Neuronal stem cell (in vitro differentiated cells): ENCODE measurements around the gene PHC2.

Source experiments
- DNase-seq: peaks from one replicate; pipeline ENCODE4 v3.0.0-alpha.2; 2013; ENCODE audit warnings: low spot score
- H2AFZ ChIP-seq: one replicate; pipeline ENCODE4 v1.6.1; 2013; ENCODE audit warnings: mild to moderate bottlenecking, low read length, inconsistent platforms
- H2AK5ac ChIP-seq: 2 replicates; pipeline ENCODE4 v1.6.1; 2013; ENCODE audit warnings: low read depth, mild to moderate bottlenecking, inconsistent platforms, low read length, moderate library complexity, mixed read lengths
- H2BK120ac ChIP-seq: 2 replicates; pipeline ENCODE4 v1.6.1; 2013; ENCODE audit warnings: low read depth, mild to moderate bottlenecking, inconsistent platforms, low read length, moderate library complexity, mixed read lengths
- H2BK12ac ChIP-seq: one replicate; pipeline ENCODE4 v1.6.1; 2013; ENCODE audit warnings: low read length, inconsistent platforms
- H2BK15ac ChIP-seq: 2 replicates; pipeline ENCODE4 v1.6.1; 2013; ENCODE audit warnings: mild to moderate bottlenecking, low read length, inconsistent platforms, mixed read lengths
- H2BK5ac ChIP-seq: one replicate; pipeline ENCODE4 v1.6.1; 2013; ENCODE audit warnings: inconsistent platforms, mild to moderate bottlenecking, low read length, moderate library complexity
- H3K14ac ChIP-seq: one replicate; pipeline ENCODE4 v1.6.1; 2013; ENCODE audit warnings: low read length, inconsistent platforms
- H3K18ac ChIP-seq: 2 replicates; pipeline ENCODE4 v1.6.1; 2013; ENCODE audit warnings: low read length, inconsistent platforms
- H3K23ac ChIP-seq: 2 replicates; pipeline ENCODE4 v1.6.1; 2013; ENCODE audit warnings: low read depth, mild to moderate bottlenecking, mixed read lengths, low read length, inconsistent platforms; ENCODE audit not compliant: poor library complexity
- H3K27ac ChIP-seq: replicated peaks from 3 replicates; pipeline ENCODE4 v1.5.1; 2013; ENCODE audit warnings: low read length, inconsistent platforms
- H3K27me3 ChIP-seq, 3 experiments: 2 replicates each; pipeline ENCODE4 v1.6.1; 2013; ENCODE audit warnings: low read length in 3 of 3, mild to moderate bottlenecking in 2 of 3, inconsistent platforms in 1 of 3, low read depth in 1 of 3, mixed read lengths in 1 of 3, moderate library complexity in 1 of 3; ENCODE audit not compliant: control insufficient read depth in 3 of 3, insufficient read depth in 3 of 3
- H3K36me3 ChIP-seq, 2 donors: replicated peaks in 1 of 2; 2 replicates each; pipeline ENCODE4 v1.6.1; 2013; ENCODE audit warnings: low read length in 2 of 2; ENCODE audit not compliant: control insufficient read depth in 2 of 2, insufficient read depth in 2 of 2
- H3K4ac ChIP-seq: 2 replicates; pipeline ENCODE4 v1.6.1; 2013; ENCODE audit warnings: inconsistent platforms, mild to moderate bottlenecking, low read length, moderate library complexity
- H3K4me1 ChIP-seq, 2 donors: 1 replicate in 1 of 2; 2 replicates in 1 of 2; pipeline ENCODE4 v1.6.1; 2013; ENCODE audit warnings: low read length in 2 of 2, low read depth in 1 of 2; ENCODE audit not compliant: control insufficient read depth in 2 of 2, insufficient read depth in 1 of 2
- H3K4me2 ChIP-seq: one replicate; pipeline ENCODE4 v1.6.1; 2013; ENCODE audit warnings: mild to moderate bottlenecking, low read length, inconsistent platforms; ENCODE audit not compliant: insufficient read depth, poor library complexity, severe bottlenecking
- H3K4me3 ChIP-seq, 2 donors: 2 replicates each; pipeline ENCODE4 v1.5.1; 2013; ENCODE audit warnings: low read length in 2 of 2, mild to moderate bottlenecking in 2 of 2, inconsistent platforms in 1 of 2, moderate library complexity in 1 of 2
- H3K79me1 ChIP-seq: one replicate; pipeline ENCODE4 v1.6.1; 2013; ENCODE audit warnings: low read depth, mild to moderate bottlenecking, inconsistent platforms, low read length, moderate library complexity
- H3K9ac ChIP-seq: one replicate; pipeline ENCODE4 v1.6.1; 2013; ENCODE audit warnings: mild to moderate bottlenecking, low read depth, low read length, inconsistent platforms; ENCODE audit not compliant: poor library complexity
- H3K9me3 ChIP-seq, 2 donors: replicated peaks in 1 of 2; 2 replicates each; pipeline versions ENCODE3 to v1.6.1; 2013; ENCODE audit warnings: low read length in 2 of 2, mild to moderate bottlenecking in 2 of 2, inconsistent platforms in 1 of 2, low read depth in 1 of 2, mixed read lengths in 1 of 2, moderate library complexity in 1 of 2; ENCODE audit not compliant: control insufficient read depth in 2 of 2, insufficient read depth in 1 of 2
- H4K8ac ChIP-seq: one replicate; pipeline ENCODE4 v1.6.1; 2013; ENCODE audit warnings: low read depth, mild to moderate bottlenecking, inconsistent platforms, low read length, moderate library complexity
- H4K91ac ChIP-seq: one replicate; pipeline ENCODE4 v1.6.1; 2013; ENCODE audit warnings: low read length, low read depth, mild to moderate bottlenecking, inconsistent platforms; ENCODE audit not compliant: poor library complexity
- WGBS, 2 donors: extraction: QIAGEN DNeasy Blood & Tissue Kit; methylation state at CpG; one replicate each; pipeline ENCODE4 v1.1.7; 2013; ENCODE audit warnings: missing lambda C conversion rate in 2 of 2, mixed read lengths in 1 of 2; ENCODE audit not compliant: insufficient read length in 2 of 2, insufficient replicate concordance in 1 of 2; ENCODE audit errors: extremely low coverage in 2 of 2; 5-methylcytosine and 5-hydroxymethylcytosine counted together

Gene PHC2

DNA sequence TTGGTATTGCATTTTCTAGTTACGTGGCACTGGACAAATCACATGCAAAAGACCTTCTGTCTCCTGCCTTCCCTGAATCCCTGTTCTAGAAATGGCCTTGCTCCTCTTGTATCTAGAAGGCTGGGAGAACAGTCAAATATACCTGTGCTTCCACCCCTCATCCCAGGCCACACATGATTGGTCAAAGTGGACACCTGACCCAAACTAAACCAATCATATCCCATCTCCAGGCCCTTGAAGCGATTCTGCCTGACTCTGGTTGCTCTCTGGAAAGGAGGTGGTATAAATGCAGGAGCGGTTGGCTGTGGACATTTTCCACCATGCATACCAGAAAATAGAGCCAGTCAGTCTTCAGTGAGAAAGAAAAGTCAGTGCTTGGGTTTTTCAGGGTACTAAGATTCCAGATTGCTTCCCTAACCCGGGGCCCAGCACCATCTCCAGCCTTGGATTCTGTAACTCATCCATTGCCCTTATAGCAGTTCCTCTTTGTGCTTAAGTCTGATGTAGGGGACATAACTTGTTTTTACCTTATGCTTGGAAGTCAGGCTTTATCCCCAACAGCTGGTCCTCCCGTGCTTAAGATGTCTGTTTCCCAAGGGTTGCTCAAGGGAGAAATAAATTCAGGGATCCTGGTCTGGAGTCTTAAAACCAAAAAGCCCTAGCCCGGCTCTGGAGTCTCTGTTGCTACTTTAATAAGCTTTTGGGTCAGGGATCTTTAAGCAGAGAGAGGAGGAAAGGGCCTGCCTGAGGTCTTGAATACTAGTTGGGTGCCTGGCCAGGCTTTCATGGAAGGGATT is 7.7 kb upstream of the PHC2 start:
- H3K4me1 ChIP-seq = peaks cover 2 to 28% of the 10 kb centered on the region in 2 donors
- no peaks in the 10 kb centered on the region for H3K36me3 ChIP-seq
- no peak overlapping the region for H3K14ac ChIP-seq
- H3K27ac ChIP-seq = no peak overlapping the region
- whole genome bisulfite sequencing, 2 donors = no CpG with 5 or more reads among the region's 6 CpGs
- H3K4me2 ChIP-seq = no peak overlapping the region
- H4K8ac ChIP-seq = no peak overlapping the region
- no peak for DNase-seq
- H2AK5ac ChIP-seq = no peak overlapping the region
- no peak overlapping the region for H2BK120ac ChIP-seq
- no peak overlapping the region for H3K18ac ChIP-seq
- no peaks in the 10 kb centered on the region for H3K27me3 ChIP-seq
- H4K91ac ChIP-seq = no peak overlapping the region
- H3K9me3 ChIP-seq = no peaks in the 10 kb centered on the region
- H2BK15ac ChIP-seq = no peak overlapping the region
- no peak overlapping the region for H2BK5ac ChIP-seq
- H2BK12ac ChIP-seq = no peak overlapping the region
- no peak overlapping the region for H3K23ac ChIP-seq
- H3K4ac ChIP-seq = no peak overlapping the region
- no peaks in the 10 kb centered on the region for H3K79me1 ChIP-seq
- H2AFZ ChIP-seq = no peak overlapping the region
- H3K9ac ChIP-seq = no peak overlapping the region
- H3K4me3 ChIP-seq = no peak overlapping the region

DNA sequence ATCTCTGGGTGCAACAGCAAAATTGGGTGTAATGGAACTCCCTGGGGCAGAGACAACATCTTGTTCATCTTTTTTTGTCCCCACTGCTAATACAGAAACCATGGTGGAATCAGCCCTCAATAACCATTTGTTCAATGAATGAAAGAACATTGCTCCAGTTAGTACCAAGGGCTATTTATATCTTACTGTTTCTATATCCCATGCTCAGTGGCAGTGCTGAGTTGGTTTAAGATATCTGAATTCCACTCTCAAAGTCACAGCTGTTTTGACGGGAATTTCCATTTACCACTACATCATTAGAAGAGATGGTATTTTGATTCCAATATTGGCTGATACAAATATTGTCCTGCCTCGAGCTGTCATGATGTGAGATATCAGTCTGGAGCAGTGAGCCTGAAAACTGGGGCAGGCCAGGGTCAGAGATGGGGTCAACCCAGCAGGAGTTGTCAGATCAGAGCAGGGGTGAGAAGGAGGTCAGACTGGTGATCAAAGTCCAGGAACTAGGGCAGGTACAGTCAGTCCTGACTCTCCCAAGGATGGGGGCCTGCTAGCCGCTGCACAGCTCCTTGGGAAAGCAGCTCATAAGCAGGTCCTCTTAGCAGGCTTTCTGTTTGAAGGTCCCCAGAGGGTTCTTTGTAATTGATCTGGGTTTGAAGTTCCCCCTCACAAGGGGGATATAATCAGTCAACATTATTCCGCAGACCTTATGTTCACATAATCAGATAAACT is 5.8 kb upstream of the PHC2 start:
- Histone ChIP-seq H2AK5ac (no peak overlapping the region), H3K4ac (no peak overlapping the region), H2BK5ac (no peak overlapping the region), H3K27me3 (no peaks in the 10 kb centered on the region), H3K9me3 (no peaks in the 10 kb centered on the region), H2BK12ac (no peak overlapping the region), H4K91ac (no peak overlapping the region), H3K36me3 (no peaks in the 10 kb centered on the region), H3K4me3 (no peak overlapping the region), H4K8ac (no peak overlapping the region), H3K4me2 (no peak overlapping the region), H2BK15ac (no peak overlapping the region), H2BK120ac (no peak overlapping the region), H3K23ac (no peak overlapping the region), H3K4me1 (peaks cover 2 to 30% of the 10 kb centered on the region in 2 donors), H3K18ac (no peak overlapping the region), H3K9ac (no peak overlapping the region), H3K79me1 (no peaks in the 10 kb centered on the region), H3K14ac (no peak overlapping the region), H3K27ac (no peak overlapping the region), H2AFZ (no peak overlapping the region)
- no peak for DNase-seq
- WGBS, 2 donors = no CpG with 5 or more reads among the region's 4 CpGs

DNA sequence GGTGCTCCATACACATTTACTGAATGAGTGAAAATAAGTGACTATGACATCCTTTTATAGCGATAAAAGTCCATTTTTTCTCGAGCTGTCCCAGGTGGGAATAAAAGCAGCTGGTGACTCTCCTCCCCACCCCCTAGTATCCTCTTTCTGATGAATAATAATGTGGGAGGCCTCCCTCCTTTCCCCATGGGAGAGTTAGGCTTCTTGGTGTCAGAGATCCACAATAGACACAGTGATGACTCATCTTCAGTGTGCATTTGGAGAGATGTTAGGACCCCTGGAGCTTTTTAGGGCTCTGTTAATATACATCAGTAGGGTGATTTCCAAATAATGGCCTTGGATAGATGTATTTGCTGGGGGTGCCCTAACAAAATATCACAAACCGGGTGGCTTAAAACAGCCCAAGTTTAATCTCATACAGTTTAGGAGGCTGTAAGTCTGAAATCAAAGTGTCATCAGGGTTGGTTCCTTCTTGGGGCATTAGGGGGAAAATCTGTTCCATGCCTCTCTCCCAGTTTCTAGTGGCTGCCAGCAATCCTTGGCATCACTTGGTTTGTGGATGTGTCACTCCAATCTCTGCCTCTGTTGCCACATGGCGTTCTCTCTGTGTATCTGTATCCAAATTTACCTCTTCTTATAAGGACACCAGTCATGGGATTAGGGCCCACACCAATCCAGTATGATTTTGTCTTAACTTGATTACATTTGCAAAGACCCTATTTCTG is 4.4 kb upstream of the PHC2 start:
- WGBS, 2 donors = no CpG with 5 or more reads among the region's 4 CpGs
- H3K27ac ChIP-seq = no peak overlapping the region
- no peaks in the 10 kb centered on the region for H3K79me1 ChIP-seq

DNA sequence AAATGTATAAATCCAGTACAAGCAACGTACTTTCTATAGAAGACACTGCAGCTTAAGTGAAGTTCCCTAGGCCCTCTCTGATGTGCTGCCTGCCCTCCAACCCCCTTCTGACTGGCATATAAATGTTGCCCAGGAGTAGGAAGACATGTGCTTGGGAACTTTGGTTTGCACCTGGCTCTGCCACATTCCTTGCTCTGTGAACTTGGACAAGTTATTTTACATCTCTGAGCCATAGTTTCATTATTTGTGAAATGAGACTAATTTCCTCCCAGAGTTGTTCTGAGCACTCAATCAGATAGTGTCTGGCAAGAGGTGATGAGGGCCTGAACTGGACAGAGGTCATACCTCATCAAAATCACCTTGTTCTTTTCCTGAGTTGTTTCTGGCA is 3.5 kb upstream of the PHC2 start:
- WGBS, 2 donors = no CpG with 5 or more reads among the region's 1 CpG
- no peaks in the 10 kb centered on the region for H3K36me3 ChIP-seq
- no peak overlapping the region for H3K23ac ChIP-seq

More for the DNA sequence above, 4.4 kb upstream of the PHC2 start:
- Histone ChIP-seq H3K27me3 (peaks cover 0 to 2% (median 0%) of the 10 kb centered on the region in 3 experiments), H3K4ac (no peak overlapping the region), H3K9ac (no peak overlapping the region), H3K14ac (no peak overlapping the region), H2BK120ac (no peak overlapping the region), H2BK15ac (no peak overlapping the region), H3K23ac (no peak overlapping the region), H3K4me2 (no peak overlapping the region), H2BK5ac (no peak overlapping the region), H3K4me1 (peaks cover 2 to 30% of the 10 kb centered on the region in 2 donors), H2BK12ac (no peak overlapping the region), H4K8ac (no peak overlapping the region), H3K18ac (no peak overlapping the region), H2AFZ (no peak overlapping the region), H2AK5ac (no peak overlapping the region), H3K36me3 (no peaks in the 10 kb centered on the region), H3K9me3 (no peaks in the 10 kb centered on the region), H3K4me3 (no peak overlapping the region), H4K91ac (no peak overlapping the region)
- DNase-seq = no peak

More for the DNA sequence above, 3.5 kb upstream of the PHC2 start:
- H3K4me1 ChIP-seq = peaks cover 9 to 35% of the 10 kb centered on the region in 2 donors
- H3K14ac ChIP-seq = no peak overlapping the region
- no peak overlapping the region for H3K4me2 ChIP-seq
- no peak overlapping the region for H3K9ac ChIP-seq
- no peak overlapping the region for H3K27ac ChIP-seq
- no peak overlapping the region for H2AK5ac ChIP-seq
- H3K4ac ChIP-seq = no peak overlapping the region
- no peak overlapping the region for H3K18ac ChIP-seq
- H2BK12ac ChIP-seq = no peak overlapping the region
- H3K9me3 ChIP-seq = no peaks in the 10 kb centered on the region
- H2BK5ac ChIP-seq = no peak overlapping the region
- H3K27me3 ChIP-seq = peaks cover 0 to 11% (median 7%) of the 10 kb centered on the region in 3 experiments
- DNase-seq = no peak
- no peaks in the 10 kb centered on the region for H3K79me1 ChIP-seq
- H2BK120ac ChIP-seq = no peak overlapping the region
- H4K91ac ChIP-seq = no peak overlapping the region
- H2BK15ac ChIP-seq = no peak overlapping the region
- no peak overlapping the region for H3K4me3 ChIP-seq
- no peak overlapping the region for H2AFZ ChIP-seq
- no peak overlapping the region for H4K8ac ChIP-seq
